Endothelial cell of umbilical vein (primary cell): ENCODE measurements around the gene MN1. TPM values are rescaled to one million over a fixed set of nuclear protein-coding genes. Genes with fewer than 3 reads are reported as not detected.

ENCODE experiments used
- BruUV-seq: library from RNA; stranded (reverse); fragments of 400-500 nt; replicated peaks from 2 replicates; lab custom pipeline; 2021; lab: Mats Ljungman, UMichigan
- CTCF ChIA-PET: fragments of 300-600, 350-600 bp; sonication (Branson Sonifier 250); formaldehyde crosslinking; loops from one replicate; lab custom pipeline; 2021; ENCODE audit warnings: antibody characterized with exemption, inconsistent platforms; lab: Charles Lee
- POLR2A ChIA-PET: fragments of 300-600, 350-600 bp; sonication (Branson Sonifier 250); formaldehyde crosslinking; loops from one replicate; lab custom pipeline; 2021; ENCODE audit warnings: antibody characterized with exemption, inconsistent platforms; lab: Charles Lee
- DNase-seq: peaks from one replicate; pipeline ENCODE4 v3.0.0-alpha.2; 2011; ENCODE audit warnings: low read depth, low spot score
- FAIRE-seq: peaks from 2 replicates; lab custom pipeline; 2011; peaks lifted over from hg19 to GRCh38; lab: Jason Lieb, UNC
- H2AFZ ChIP-seq: 2 replicates; pipeline ENCODE4 v1.6.0; 2012; ENCODE audit warnings: low read depth, low read length, control low read depth, inconsistent platforms
- H3K27ac ChIP-seq: 2 replicates; pipeline ENCODE4 v1.5.1; 2011; ENCODE audit warnings: low read depth, mild to moderate bottlenecking, control low read depth, low read length, moderate library complexity; ENCODE audit not compliant: insufficient read depth
- H3K27me3 ChIP-seq, 2 experiments: 2 replicates each; pipeline versions ENCODE4 v1.6.0 to v1.6.1; 2011; ENCODE audit warnings: low read length in 2 of 2, mixed read lengths in 1 of 2; ENCODE audit not compliant: control insufficient read depth in 2 of 2, insufficient read depth in 2 of 2
- H3K36me3 ChIP-seq, 2 experiments: 2 replicates in 1 of 2; 3 replicates in 1 of 2; pipeline ENCODE4 v1.5.1; 2011; ENCODE audit warnings: low read length in 2 of 2, mild to moderate bottlenecking in 1 of 2, moderate library complexity in 1 of 2; ENCODE audit not compliant: control insufficient read depth in 2 of 2, insufficient read depth in 2 of 2; ENCODE audit errors: extremely low read depth in 1 of 2
- H3K4me1 ChIP-seq: 3 replicates; pipeline ENCODE4 v1.5.1; 2011; ENCODE audit warnings: mild to moderate bottlenecking, low read length; ENCODE audit not compliant: control insufficient read depth, insufficient read depth; ENCODE audit errors: extremely low read depth
- H3K4me2 ChIP-seq: 2 replicates; pipeline ENCODE4 v1.6.1; 2011; ENCODE audit warnings: low read length, control low read depth, mixed read lengths; ENCODE audit not compliant: insufficient read depth
- H3K4me3 ChIP-seq, 3 experiments: fragments of 200-600 bp in 1 of 3; sonication (generic), shearing (Covaris generic) in 1 of 3; replicated peaks in 1 of 3; 2 replicates each; pipeline ENCODE4 v1.5.1; 2011 to 2016; ENCODE audit warnings: control low read depth in 3 of 3, low read length in 3 of 3, mild to moderate bottlenecking in 2 of 3, inconsistent platforms in 1 of 3, low read depth in 1 of 3, moderate library complexity in 1 of 3; ENCODE audit not compliant: insufficient read depth in 1 of 3
- H3K79me2 ChIP-seq: 2 replicates; pipeline ENCODE4 v1.6.0; 2012; ENCODE audit warnings: low read length, inconsistent platforms; ENCODE audit not compliant: control insufficient read depth, insufficient read depth
- H3K9ac ChIP-seq: replicated peaks from 2 replicates; pipeline ENCODE3; 2011; ENCODE audit warnings: low read length, control low read depth; ENCODE audit not compliant: insufficient read depth; ENCODE audit errors: extremely low read depth
- H3K9me1 ChIP-seq: replicated peaks from 3 replicates; pipeline ENCODE4 v1.6.0; 2011; ENCODE audit warnings: mild to moderate bottlenecking, low read length; ENCODE audit not compliant: control insufficient read depth, insufficient read depth; ENCODE audit errors: extremely low read depth
- H3K9me3 ChIP-seq: replicated peaks from 2 replicates; pipeline ENCODE4 v1.5.1; 2012; ENCODE audit warnings: low read length, inconsistent platforms; ENCODE audit not compliant: control insufficient read depth, insufficient read depth
- H4K20me1 ChIP-seq: replicated peaks from 2 replicates; pipeline ENCODE3; 2011; ENCODE audit warnings: mild to moderate bottlenecking, low read length; ENCODE audit not compliant: control insufficient read depth, insufficient read depth; ENCODE audit errors: extremely low read depth
- EZH2 ChIP-seq: IDR thresholded peaks from 2 replicates; pipeline ENCODE4 v1.6.1; 2012; ENCODE audit warnings: borderline replicate concordance, low read depth, mild to moderate bottlenecking, moderate library complexity, low read length, inconsistent platforms; ENCODE audit not compliant: severe bottlenecking
- GATA2 ChIP-seq: IDR thresholded peaks from 2 replicates; pipeline ENCODE4 v1.7.0; 2011; ENCODE audit warnings: low read depth, mild to moderate bottlenecking, moderate library complexity, mixed read lengths, low read length; ENCODE audit not compliant: insufficient read length, insufficient read depth
- JUN ChIP-seq: IDR thresholded peaks from 2 replicates; pipeline ENCODE4 v1.6.1; 2011; ENCODE audit warnings: borderline replicate concordance, low read depth; ENCODE audit not compliant: insufficient read length, insufficient read depth
- MYC ChIP-seq: IDR thresholded peaks from one replicate; pipeline ENCODE4 v1.6.1; 2011; ENCODE audit warnings: mild to moderate bottlenecking, low read depth, low read length
- POLR2A ChIP-seq: IDR thresholded peaks from 2 replicates; pipeline ENCODE4 v1.6.1; 2012; ENCODE audit warnings: low read depth, mild to moderate bottlenecking, control low read depth, low read length
- dilution Hi-C: fragments of 300-500 bp; cut with MboI; formaldehyde crosslinking; loops from one replicate; pipeline ENCODE4 v1.15.0; 2019; ENCODE audit warnings: low sequenced_read_pairs; ENCODE audit not compliant: extremely low pct_ligation_motif_present
- intact Hi-C: fragments of 100-400 bp; cut with micrococcal nuclease; formaldehyde crosslinking; loops from one replicate; pipeline ENCODE4 v1.10.0; 2022
- polyA plus RNA-seq, 4 experiments: library from polyadenylated mRNA; depleted of rRNA in 3 of 4; stranded (reverse) in 3 of 4; unstranded in 1 of 4; fragments of >200 nt; gene quantifications; 2 replicates each; pipeline versions ENCODE4 v1.2.1 to v1.2.3, GENCODE V29; 2011 to 2012; ENCODE audit warnings: missing spikeins in 1 of 4
- total RNA-seq: library from RNA; stranded (reverse); gene quantifications from 2 replicates; pipeline ENCODE4 v1.2.3, GENCODE V29; 2021
- TF ChIP-seq, protein P1 (sequence below): IDR thresholded peaks from 2 replicates; pipeline ENCODE4 v1.6.1; 2011; ENCODE audit not compliant: insufficient read depth, insufficient read length

Gene MN1
- total and polyA plus RNA-seq, 2 donors (not counting 3 experiments of a cell fraction or from before 2014, with no cell fraction given) = 3.8 to 5.2 TPM

DNA sequence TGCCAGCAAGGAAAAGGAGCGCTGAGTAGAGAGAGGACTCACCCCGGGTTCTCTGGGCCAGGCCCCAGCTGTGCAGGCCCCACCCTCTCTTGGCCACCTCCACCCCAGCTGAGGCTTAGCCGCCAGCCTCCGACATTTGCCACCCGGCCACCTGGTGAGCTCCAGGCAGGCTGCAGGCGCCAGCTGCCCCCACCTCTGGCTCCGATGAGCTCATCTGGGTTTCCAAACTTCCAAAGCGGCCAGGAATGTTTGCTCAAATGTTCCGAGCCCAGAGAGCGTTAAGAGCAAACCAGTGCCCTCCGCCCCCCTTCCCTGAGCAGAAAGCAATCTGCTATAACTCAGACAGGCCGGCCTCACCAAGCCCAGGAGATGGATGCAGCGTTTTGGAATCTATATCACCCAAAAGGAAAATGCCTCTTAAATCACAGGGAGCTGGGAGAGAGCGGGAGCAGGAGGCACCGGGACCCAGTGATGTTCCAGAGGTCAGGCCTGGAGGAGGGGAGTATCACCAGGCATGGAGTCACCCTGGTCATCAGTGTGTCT lies 9.1 kb upstream of the MN1 start:
- H4K20me1 ChIP-seq = no peaks in the 10 kb centered on the region
- FAIRE-seq (no peak), DNase-seq (no peak)
- no peak overlapping the region for H3K4me2 ChIP-seq
- no peak overlapping the region for H3K27ac ChIP-seq
- no peaks in the 10 kb centered on the region for H3K9me1 ChIP-seq
- no peaks in the 10 kb centered on the region for H3K36me3 ChIP-seq
- peaks cover 8% of the 10 kb centered on the region for H3K4me1 ChIP-seq
- no peak overlapping the region for H3K4me3 ChIP-seq
- no peaks in the 10 kb centered on the region for H3K79me2 ChIP-seq
- ChIA-PET POLR2A (no interaction called here), CTCF (interaction anchor here (1.0 kb wide), 1 partner anchor 8 kb away, joined by 3 read pairs; no protein-coding TSS in a partner anchor)
- no peak overlapping the region for H3K9ac ChIP-seq
- no peak overlapping the region for H2AFZ ChIP-seq
- H3K9me3 ChIP-seq = no peaks in the 10 kb centered on the region
- TF ChIP-seq, protein P1, sequence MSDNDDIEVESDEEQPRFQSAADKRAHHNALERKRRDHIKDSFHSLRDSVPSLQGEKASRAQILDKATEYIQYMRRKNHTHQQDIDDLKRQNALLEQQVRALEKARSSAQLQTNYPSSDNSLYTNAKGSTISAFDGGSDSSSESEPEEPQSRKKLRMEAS = no peak
- TF ChIP-seq POLR2A (no peak), MYC (no peak), GATA2 (no peak), JUN (no peak), EZH2 (no peak)
- BruUV-seq = no TSS peak
- intact Hi-C loops (no loop called here), dilution Hi-C loops (no loop called here)
- peaks cover 0 to 5% of the 10 kb centered on the region in 2 experiments for H3K27me3 ChIP-seq
